Measurements from ENCODE around the gene RPL32. TPM values are rescaled to one million over a fixed set of nuclear protein-coding genes. Genes with fewer than 3 reads are reported as not detected.

Gene RPL32
- total and polyA plus RNA-seq, 2 of the 4 experiments (the other 2 are of a cell fraction), result 566 to 1,856 TPM

DNA sequence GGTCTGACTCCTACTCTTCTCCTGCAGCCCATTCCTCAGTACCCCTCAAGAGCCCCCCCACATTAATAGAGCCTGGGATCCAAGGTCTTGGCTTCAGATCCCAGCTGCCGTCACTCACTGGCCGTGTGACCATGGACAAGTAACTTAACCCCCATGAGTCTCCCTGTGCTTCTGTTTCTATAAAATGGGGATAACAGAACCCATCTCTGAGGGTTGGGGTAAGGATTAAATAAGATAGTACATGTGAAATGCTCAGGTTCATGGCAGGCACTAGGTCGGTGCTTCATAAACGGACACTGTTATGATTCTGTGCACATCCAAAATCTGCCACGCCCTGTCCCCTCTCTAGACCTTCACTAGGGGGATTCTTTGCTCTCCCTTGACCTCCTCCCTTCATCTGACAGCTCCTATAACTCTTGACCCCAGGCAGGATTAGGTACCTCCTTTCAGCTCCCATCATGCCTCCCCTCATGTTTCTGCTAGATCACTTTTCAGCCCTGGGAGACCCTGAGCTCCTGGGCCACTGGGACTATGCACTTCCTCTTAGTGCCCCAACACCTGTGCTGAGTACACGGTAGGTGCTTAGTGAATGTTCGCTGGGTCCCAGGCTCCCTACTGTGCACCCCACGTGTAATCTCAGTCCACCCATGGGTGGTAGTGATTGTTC lies 43.3 kb downstream of the RPL32 start:
- H3K18ac ChIP-seq (ENCODE audit: low read depth, low read length), result no peak overlapping the region
- ATAC-seq (ENCODE audit: low read depth), result no peak
- H4K20me1 ChIP-seq (ENCODE audit: insufficient read depth, low read length), result no peaks in the 10 kb centered on the region
- H2BK5ac ChIP-seq (ENCODE audit: low read depth, low read length, poor library complexity, severe bottlenecking), result no peak overlapping the region
- dilution Hi-C loops (cut with HindIII; ENCODE audit: low sequenced_read_pairs, unreplicated experiment) (no loop called here), intact Hi-C loops (cut with micrococcal nuclease) (no loop called here), in situ Hi-C loops (cut with MboI; ENCODE audit: low sequenced_read_pairs) (no loop called here)
- H4K5ac ChIP-seq (ENCODE audit: low read depth, low read length), result no peak overlapping the region
- DNase-seq, result no peak
- BruUV-seq (replicated peaks), result no TSS peak
- TF ChIP-seq RCOR1 (IDR thresholded peaks at IDR 0.05; ENCODE audit: insufficient replicate concordance, low read length) (no peak), SMC3 (IDR thresholded peaks at IDR 0.05; ENCODE audit: low read depth, low read length) (no peak), CEBPB (IDR thresholded peaks at IDR 0.05; ENCODE audit: low read depth, low read length) (no peak), MAZ (IDR thresholded peaks at IDR 0.05; ENCODE audit: borderline replicate concordance, low read depth, low read length) (no peak), MAFK (IDR thresholded peaks at IDR 0.05; ENCODE audit: low read depth, low read length) (no peak), BHLHE40 (IDR thresholded peaks at IDR 0.05; ENCODE audit: low read depth, low read length) (no peak), CHD1 (IDR thresholded peaks at IDR 0.05; ENCODE audit: low read depth, low read length) (no peak), MXI1 (IDR thresholded peaks at IDR 0.05; ENCODE audit: borderline replicate concordance, low read depth, low read length) (no peak), CTCF (conservative IDR thresholded peaks at IDR 0.05; ENCODE audit: low read depth, low read length) (no peak), FOS (IDR thresholded peaks at IDR 0.05; ENCODE audit: low read depth, low read length) (no peak), POLR2A (IDR thresholded peaks at IDR 0.05; ENCODE audit: low read depth, low read length) (no peak), RFX5 (IDR thresholded peaks at IDR 0.05; ENCODE audit: low read depth, low read length) (no peak), RAD21 (IDR thresholded peaks at IDR 0.05; ENCODE audit: low read length) (no peak), NFE2L2 (IDR thresholded peaks at IDR 0.05; ENCODE audit: low read depth, low read length) (no peak)
- TF ChIP-seq, protein P1, sequence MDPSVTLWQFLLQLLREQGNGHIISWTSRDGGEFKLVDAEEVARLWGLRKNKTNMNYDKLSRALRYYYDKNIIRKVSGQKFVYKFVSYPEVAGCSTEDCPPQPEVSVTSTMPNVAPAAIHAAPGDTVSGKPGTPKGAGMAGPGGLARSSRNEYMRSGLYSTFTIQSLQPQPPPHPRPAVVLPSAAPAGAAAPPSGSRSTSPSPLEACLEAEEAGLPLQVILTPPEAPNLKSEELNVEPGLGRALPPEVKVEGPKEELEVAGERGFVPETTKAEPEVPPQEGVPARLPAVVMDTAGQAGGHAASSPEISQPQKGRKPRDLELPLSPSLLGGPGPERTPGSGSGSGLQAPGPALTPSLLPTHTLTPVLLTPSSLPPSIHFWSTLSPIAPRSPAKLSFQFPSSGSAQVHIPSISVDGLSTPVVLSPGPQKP (IDR thresholded peaks at IDR 0.05; ENCODE audit: borderline replicate concordance, low read depth, low read length), result no peak
- TF ChIP-seq, protein P2, sequence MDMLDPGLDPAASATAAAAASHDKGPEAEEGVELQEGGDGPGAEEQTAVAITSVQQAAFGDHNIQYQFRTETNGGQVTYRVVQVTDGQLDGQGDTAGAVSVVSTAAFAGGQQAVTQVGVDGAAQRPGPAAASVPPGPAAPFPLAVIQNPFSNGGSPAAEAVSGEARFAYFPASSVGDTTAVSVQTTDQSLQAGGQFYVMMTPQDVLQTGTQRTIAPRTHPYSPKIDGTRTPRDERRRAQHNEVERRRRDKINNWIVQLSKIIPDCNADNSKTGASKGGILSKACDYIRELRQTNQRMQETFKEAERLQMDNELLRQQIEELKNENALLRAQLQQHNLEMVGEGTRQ (IDR thresholded peaks at IDR 0.05; ENCODE audit: low read depth, low read length), result no peak
- no peak overlapping the region for H4K8ac ChIP-seq (ENCODE audit: low read depth in 2 of 2, low read length in 2 of 2)
- no peak overlapping the region for H4K91ac ChIP-seq (ENCODE audit: insufficient read depth, low read depth, low read length)
- no peaks in the 10 kb centered on the region for H3K9me3 ChIP-seq (ENCODE audit: control insufficient read depth, insufficient read depth, low read length)
- H3K56ac ChIP-seq (ENCODE audit: extremely low read depth, insufficient read depth, low read length), result no peak overlapping the region
- no peak overlapping the region for H2BK120ac ChIP-seq (ENCODE audit: low read depth, low read length)
- CTCF ChIA-PET, result interaction anchor here (1.5 kb wide), 1 partner anchor 13 kb away, joined by 5 read pairs; no protein-coding TSS in a partner anchor
- no CpG with 5 or more reads among the region's 8 CpGs for WGBS, 2 experiments (ENCODE audit: extremely low coverage in 2 of 2, insufficient read length in 1 of 2)
- H3K23ac ChIP-seq (ENCODE audit: low read depth, low read length), result no peak overlapping the region
- no peak overlapping the region for H2BK20ac ChIP-seq (ENCODE audit: low read depth, low read length)
- no peaks in the 10 kb centered on the region for H3K27me3 ChIP-seq (ENCODE audit: control insufficient read depth, insufficient read depth, low read length)
- H2AFZ ChIP-seq (replicated peaks; ENCODE audit: low read length, poor library complexity), result no peak overlapping the region
- H3K4me1 ChIP-seq (ENCODE audit: control insufficient read depth, insufficient read depth, low read length), result peaks cover 5% of the 10 kb centered on the region
- peak overlapping the region; percentile 42 for H2AK9ac ChIP-seq (replicated peaks; ENCODE audit: low read depth, low read length, poor library complexity)
- peaks cover 14% of the 10 kb centered on the region for H3K9me1 ChIP-seq (ENCODE audit: insufficient read depth, low read length)
- no peak overlapping the region; the same call in 1 of the 2 replicates for H2AK5ac ChIP-seq (ENCODE audit: low read depth, low read length)
- no peak overlapping the region for H2BK15ac ChIP-seq (ENCODE audit: low read depth, low read length)
- H3K4ac ChIP-seq (ENCODE audit: low read depth, low read length), result no peak overlapping the region
- H3K36me3 ChIP-seq (ENCODE audit: control insufficient read depth, insufficient read depth, low read length), result no peaks in the 10 kb centered on the region
- H3K14ac ChIP-seq (replicated peaks; ENCODE audit: low read depth, low read length), result no peak overlapping the region
- no peak overlapping the region for H3K9ac ChIP-seq (ENCODE audit: low read depth, low read length)
- H3K4me3 ChIP-seq (ENCODE audit: insufficient read depth, low read depth, low read length), result no peak overlapping the region
- peaks cover 0 to 11% of the 10 kb centered on the region in 2 experiments; a peak in 2 of 4 replicates for H3K79me1 ChIP-seq (ENCODE audit: low read depth in 1 of 2, low read length in 2 of 2)
- POLR2A ChIA-PET (ENCODE audit: unreplicated experiment), result interaction anchor here (0.8 kb wide), 1 partner anchor 94 kb away, joined by 3 read pairs; no protein-coding TSS in a partner anchor
- no peak overlapping the region for H3K27ac ChIP-seq (ENCODE audit: insufficient read depth, low read length)
- no peak overlapping the region for H3K4me2 ChIP-seq (ENCODE audit: low read depth, low read length)
